SHP77 (cell line): ENCODE measurements around the gene TOX3.

Experiments used
- DNase-seq, 2 experiments: peaks; one replicate each; lab custom pipeline; 2025; lab: John Stamatoyannopoulos, UW

TOX3 gene

DNA sequence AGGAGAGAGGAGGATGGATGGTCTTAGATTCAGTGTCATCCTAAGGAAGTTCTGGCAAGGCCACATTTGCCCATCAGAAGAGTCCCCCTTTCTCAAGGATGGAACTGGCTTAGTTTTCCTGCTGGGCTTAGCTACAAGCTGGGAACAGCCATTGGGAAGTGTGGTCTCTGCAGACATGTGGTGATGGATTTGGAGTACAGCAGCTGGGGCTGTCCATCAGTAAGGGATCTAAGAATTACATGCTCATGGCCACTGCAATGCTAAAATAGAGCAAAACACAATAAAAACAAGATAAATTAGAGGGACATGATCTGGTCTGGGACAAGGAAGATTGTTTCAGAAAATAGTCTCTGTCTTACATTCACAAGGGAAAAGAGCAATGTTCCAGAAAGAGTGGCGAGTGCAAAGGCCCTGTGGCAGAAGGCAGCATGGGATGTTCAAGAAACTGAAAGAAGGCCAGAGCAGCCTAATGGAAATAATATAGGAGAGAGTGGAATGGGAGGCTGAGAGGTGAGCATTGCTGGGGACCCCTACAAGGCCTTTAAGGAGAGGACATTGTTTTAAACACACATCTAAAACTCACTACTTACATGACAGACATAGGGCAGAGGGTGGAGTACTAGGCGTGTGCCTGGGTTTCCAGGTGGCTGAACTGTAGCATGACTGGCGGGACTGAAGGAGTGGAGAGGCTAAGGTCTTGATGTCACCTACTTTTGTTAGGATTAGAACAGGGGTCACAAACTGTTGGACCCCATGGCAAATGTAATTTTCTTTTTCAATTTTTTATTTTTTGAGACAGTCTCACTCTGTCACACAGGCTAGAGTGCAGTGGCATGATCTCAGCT, 17.0 kb upstream of the TOX3 start:
- no peak for DNase-seq

DNA sequence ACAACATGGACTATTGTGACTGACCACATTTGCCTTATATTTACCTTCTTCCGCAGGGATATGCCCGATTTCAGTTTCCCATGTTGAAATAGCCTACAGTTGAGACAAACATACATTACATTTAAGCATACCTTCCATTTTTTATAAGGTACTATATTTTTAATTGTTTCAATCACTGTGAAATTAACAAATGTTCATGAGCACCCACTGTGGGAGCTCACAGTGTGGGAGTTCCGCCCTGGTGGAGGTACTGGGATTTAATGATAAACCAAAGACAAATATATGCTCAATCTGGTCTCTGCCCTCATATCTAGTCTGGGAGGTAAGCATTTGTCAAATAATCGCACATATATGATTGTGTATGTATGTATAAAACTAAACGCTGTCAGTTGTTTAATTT, 15.8 kb upstream of the TOX3 start:
- DNase-seq: no peak

DNA sequence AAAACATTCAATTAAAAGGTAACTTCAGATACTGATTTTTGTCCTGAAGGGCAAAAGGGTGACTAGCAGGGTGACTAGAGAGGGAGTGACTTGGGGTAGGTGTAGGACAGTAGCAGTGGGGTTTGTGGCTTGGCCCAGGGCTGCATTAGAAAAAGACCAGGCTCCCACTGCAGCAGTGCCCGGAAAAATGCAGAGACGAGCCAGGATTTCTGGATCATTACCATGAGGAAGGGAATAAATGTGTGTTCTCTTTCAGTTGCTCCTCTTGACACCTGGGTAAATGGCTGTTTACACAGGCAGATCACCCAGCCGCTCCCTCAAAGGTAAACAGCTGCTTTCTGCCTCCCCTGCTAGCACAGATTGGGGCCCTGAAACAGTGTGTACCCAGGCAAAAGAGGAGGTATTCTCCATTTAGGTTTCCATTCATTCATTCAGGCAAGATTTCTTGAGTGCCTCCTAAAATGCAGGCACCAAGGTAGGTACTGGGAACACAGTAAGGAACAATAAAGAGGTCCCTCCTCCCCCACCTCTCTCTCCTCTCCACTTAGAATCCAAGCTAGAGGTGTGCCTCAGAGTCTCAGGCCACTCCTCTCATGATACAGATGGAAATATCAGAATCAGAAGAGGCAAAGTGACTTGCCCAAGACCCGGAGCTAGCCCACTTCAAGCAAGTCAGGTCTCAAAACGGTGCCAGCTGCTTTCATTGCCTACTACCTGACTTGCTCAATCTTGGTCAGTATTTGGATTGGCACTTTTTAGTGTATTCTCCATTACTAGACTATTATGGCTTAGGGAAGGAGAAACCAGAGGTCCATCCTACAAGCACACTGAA, 15.2 kb upstream of the TOX3 start:
- peak; percentile 76 to 91 for DNase-seq

DNA sequence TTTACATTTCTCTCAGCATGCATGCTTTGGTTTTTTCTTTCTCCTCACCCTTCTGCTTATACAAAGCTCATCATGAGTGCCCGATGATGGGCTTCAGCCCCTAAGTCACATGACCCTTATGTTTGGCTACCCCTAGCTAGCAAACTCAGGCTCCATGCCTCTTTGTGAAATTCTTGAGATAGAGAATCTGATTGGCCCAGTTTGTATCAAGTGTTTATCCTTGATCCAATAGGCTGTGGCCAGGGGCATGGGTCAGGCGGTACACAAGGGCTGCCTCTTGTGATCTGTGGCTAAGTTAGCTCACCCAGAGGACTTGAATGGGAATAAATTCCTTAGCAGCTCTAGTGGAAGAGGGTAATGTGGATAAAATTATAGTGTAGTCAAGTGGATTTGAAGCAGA, 11.5 kb upstream of the TOX3 start:
- no peak for DNase-seq

DNA sequence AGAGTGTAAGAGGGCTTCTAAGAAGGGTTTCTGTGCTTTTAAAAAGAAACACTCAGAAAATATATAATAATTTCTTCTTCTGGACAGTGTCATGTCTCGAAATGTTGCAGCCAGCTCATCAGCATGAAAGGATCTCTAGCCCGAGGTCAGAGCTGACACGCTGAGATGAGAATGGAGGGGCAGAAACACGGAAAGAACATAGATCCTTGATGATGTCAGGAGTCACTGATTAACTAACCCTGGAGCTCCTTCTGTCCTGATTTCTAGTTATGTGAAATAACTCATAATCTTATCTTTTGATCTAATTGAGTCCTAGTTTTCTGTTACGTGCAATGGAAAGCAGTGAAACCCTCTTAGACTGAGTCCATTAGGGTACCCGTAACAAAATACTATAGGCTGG, 10.3 kb upstream of the TOX3 start:
- DNase-seq: no peak

DNA sequence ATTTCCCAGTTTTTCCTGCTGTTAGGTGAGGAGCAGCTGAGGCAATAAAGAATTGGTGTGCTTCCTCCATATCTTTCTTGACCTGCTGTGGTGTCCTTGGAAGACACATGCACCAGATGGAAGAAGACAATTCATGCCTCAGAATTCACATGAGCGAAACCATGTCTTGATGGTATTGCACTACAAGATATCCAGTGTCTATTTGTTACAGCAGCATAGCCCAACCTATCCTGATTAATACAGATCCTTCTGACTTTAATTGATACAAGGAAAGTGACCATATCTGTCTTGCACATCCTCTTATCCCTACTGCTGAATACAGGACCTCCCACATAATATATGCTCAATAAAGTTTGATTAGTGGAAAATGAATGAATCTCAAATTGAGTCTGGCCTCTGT, 9.1 kb upstream of the TOX3 start:
- no peak for DNase-seq

DNA sequence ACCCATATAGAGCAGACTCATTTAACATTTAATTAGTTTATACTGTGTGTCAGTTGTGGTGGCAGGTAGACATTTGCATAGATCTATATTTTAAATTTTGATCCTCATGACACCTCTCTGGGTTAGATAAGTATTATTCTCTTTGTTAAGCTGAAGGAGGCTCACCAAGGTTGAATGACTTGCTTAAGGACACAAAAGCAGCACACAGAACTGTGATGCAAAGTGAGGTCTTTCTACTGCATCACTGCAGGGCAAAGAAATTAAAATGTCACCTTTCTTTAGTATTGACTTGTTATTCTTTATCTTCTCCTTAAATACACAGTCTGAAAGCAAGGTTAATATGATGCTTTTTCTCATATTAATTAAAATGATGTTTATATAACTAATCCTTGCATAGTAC, 8.6 kb upstream of the TOX3 start:
- DNase-seq: no peak

DNA sequence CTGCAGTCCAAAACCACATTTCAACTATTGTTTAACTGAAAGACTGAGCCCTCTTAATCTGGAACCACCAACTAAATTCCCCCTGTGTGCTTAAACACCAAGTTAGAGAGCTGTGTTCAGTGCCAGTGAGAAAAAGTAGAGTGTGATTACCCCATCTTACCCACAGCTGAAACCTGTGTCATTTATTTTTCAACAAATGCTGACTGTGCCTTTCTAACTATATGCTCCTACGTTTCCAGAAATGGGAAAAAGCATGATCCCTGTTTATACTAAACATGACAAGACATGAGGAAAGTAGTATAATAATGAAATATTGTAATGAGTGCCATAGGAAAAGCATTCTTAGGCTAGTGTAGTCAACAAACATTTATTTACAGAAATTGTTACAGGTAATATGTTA, 7.4 kb upstream of the TOX3 start:
- no peak for DNase-seq

DNA sequence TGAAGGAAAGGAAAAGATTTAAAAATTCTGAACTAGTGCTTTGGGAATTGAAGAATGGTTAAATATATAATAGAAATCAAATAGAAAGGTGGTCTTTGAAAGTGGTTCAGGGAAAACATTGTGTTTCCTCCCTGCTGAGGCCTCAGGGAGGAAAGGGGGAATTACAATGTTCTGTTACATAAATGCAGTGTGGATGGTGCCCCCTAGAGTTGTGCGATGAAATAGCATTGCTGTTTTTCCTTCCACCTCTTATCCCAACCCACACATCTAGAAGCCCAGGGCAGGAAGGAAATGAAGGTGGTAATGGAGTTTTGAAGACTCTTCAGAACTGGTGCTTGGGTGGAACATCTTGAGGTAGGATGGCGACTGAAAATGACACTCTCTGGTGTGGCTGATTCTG, 6.4 kb upstream of the TOX3 start:
- no peak for DNase-seq

DNA sequence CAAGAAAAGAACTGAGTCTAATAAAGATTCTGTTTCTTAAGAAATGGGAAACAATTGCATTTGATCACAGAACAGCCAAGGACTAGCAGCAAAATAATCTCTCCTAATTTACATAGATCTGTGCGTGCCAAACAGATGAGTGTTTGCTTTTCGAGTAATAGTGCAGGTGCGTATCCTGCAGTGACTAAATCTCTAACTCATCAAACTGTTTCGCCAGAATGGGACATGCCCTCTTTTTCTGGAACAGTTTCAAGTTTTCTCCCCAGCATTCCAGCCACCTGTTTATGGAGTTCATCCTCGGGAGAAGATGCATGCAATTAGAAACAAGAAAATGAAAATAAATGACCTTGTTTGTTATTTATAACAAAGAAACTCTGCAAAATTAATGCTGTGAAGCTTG, 5.7 kb upstream of the TOX3 start:
- DNase-seq: peak; percentile 88 to 90

DNA sequence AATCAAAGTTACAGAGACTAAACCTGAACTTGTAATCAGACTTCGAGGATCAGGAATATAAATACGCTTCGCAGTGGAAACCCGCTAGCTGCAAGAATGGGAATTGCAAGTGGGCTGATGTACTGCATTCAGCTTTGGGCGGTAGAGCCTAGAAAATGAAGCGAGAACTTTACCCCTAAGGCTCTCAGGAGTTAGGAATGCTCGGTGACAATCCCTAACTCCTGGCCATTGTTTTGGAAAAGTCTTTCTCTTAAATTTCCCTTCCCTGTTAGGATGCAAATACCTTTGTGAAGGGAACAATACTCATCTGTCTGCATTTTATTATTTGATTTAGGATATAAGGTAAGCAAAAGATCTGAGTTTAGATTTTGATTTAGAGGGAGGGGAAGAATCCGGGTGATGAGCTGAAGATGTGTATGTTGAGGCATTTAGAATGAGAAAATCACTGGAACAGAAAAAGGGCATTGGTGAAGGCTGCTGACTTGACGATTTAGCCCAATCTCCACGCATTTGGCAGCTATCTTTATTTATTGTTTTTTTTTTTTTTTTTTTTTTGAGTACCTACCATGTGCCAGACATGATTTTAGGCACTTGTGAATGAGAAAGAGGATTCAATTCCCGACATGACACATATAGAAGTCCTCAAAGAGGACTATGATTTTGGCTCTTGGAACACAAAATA, 2.2 kb upstream of the TOX3 start:
- DNase-seq: no peak

DNA sequence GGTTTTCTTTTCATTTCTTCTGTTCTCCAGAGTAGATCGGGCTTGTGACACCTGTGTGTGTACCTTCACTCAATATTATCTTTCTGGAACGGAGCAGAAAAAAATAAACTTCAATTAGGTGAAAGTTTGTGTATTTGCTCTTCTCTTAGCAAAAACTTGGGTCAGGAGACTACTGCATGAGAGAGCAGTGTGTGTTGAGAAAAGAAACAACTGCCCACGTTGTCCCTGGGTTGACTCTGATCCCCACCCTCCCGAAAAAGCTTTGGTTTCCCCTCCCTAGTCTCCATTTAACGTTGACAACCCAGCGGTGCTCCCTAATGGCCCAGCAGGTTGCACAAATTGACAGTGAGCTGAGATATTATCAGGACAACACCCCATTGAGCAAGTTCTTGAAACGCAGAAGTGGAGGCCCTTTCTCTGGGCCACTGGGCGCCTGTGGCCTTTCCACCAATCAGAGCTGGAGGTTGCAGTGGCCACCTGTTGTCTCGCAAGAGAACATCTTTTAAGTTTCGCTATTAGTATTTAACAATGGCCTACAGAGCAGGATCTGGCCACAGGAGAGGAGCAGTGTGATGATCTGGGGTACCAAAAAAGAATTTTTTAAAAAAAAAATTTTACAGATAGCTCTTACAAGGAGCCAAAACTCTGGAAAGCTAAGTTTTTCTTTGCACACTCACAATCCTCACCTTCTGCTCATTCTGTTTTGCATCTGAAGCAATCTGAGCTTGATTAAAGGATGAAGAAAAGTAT, 1.5 kb upstream of the TOX3 start:
- no peak for DNase-seq

DNA sequence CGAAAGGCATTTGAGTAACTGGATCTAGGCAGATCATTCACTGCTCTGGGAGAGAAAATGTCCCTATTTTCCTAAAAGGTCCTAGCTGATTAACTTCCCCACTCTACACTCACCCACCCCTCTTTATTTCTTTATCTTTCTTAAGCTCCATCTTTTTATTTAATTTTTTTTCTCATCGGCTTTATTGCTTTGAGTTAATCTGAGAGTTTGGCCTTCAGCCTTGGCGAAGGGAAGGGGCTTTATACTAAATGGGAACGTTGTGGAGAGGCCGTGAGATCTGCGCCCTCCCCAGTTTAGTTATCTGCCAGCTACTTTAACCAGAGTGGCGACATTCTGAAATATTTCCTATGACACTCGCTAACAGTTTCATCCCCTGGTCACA, 882 bp upstream of the TOX3 start:
- no peak for DNase-seq

DNA sequence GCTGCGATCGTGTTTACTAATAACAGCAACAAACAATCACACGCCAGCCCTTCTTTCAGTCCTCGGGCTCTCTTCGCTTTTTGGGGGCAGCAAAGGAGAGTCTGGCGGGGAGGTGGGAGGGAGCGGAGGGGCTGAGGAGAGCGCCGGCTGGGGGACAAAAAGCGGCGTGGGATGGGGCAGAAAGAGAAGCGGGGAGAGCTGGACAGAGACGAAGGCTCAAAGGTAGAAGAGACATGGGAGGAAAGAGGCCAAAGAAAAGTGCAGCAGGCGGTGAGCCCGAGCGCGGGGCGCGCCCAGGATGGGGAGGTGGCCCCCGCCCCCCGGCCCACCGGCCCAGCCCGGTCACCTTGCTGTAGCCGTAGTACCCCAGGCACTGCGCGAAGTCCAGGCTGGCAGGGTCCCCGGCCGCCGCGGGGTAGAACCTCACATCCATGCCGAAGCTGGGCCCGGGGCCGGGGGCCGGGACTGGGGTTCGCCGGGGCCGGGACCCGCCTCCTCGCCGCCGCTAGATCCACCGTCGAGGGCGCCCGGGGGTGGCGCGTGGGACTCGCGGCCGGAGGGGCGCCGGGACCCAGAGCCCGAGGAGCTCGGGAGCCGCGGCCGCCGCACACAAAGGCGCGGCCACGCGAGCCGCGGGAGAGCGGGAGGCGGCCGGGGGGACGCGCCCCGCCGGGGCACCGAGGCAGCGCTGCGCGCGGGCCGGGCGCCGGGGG, 496 bp downstream of the TOX3 start:
- no peak for DNase-seq

DNA sequence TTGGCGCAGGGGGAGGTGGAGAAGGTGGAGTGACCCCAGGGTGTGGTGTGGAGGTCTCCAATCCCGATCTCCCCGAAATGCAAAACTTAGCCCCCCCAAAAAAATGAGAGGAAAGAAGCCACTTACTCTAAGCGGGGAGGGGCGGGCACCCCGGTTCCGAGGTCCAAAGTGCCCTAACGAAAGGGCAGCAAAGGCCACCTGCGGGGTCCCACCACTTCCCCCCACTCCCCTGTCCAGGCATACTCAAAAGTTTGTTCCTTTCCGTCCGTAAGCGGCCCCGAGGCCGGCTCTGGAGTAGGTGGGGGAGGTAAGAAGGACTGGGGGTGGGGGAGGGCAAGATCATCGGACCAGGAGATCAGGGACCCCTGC, 1.1 kb downstream of the TOX3 start:
- DNase-seq: no peak

DNA sequence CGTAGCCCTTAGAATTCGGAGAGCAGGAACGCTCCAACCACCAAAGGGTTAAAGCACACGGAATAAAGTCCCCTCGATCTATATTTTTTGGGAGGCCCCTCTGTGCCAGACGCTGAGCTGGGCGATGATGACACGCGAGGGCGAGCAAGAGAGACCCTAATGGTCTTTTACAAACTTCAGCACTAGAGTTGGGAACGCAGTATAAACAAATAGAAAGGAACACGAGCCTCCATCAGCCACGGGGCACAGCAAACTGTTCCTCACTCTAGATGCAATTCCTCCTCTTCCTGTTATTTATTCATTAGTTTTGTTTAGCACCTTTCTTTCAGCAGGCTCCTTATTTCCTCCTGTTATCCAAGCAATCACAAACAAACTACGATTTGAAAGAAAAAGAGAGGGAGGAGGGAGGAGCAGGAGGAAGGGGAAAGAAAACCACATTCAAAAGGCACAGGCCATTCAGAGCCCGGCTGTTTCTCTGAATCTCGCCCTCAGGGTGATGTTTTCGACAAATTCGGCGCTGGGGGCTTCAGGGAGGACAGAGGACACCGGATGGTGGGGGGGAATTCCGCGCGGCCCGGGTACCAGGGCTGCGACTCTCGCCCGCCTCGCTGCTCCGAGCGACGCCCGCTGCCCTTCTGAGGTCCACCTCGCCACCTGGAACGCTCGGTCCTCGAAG, 1.6 kb downstream of the TOX3 start:
- no peak for DNase-seq

DNA sequence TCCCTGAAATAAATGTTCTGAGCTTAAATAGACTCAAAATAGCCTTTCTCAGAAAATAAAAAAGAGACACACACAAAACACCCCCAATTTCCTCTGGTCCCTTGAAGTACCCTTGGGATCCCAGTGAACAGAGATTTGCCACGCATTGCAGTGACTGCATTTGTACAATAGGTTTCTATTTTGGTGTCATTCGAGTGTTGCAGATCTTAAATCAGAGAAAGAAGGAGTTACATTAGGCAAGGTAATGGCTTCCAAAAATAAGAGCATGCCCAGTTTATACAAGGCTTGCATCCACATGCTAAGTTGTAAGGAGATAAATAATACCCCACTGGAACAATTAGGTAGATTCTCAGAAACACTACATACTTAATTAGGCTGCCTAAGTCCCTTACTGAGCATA, 2.2 kb downstream of the TOX3 start:
- no peak for DNase-seq

DNA sequence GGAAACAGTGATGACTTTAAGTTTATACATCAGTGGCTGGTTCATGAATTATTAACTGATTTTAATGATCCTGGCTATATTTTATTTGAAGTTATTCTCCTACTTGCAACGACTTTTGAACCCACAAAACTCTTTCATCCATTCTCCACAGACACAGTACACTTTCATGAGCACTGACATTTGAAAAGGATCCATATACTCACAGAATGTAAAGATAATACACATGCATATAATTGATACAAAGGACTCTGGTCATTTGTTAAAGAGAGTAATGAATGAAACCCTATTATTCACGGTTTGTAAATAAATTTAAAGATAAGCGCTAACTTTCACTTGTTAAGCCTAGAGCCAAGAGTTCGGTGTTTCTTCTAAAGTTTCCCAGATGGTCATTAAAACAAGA, 3.3 kb downstream of the TOX3 start:
- no peak for DNase-seq

DNA sequence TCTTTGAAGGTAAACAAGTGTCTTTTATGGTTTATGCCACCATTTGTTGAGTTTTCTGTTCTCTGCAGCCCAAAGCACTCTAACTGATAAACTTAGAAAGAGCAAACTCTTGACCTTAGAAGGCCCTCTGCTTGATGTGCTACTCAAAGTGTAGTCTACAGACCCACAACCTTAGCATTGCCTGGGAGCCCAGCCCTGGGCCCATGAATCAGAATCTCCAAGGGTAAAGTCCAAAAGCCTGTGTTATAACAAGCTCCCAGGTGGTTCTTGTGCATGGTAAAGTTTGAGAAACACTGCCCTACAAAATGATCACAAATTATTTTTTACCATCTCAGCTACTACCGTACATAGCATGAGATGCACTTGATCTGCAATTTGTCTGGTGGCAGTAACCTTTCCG, 6.0 kb downstream of the TOX3 start:
- DNase-seq: no peak

DNA sequence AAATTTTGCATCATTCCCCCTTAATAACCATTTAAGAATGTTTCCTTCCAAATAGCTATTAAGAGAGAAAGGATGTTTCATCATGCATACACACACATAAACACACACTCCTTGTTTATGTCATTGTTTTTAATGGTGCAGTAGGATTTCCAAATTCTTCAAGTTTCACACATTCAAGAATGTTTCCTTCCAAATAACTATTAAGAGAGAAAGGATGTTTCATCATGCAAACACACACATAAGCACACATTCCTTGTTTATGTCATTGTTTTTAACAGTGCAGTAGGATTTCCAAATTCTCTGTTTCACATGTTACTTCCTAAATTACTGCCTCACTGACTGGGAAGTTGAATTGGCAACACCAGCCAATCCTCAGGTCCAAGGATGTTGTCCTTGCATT, 7.8 kb downstream of the TOX3 start:
- no peak for DNase-seq

DNA sequence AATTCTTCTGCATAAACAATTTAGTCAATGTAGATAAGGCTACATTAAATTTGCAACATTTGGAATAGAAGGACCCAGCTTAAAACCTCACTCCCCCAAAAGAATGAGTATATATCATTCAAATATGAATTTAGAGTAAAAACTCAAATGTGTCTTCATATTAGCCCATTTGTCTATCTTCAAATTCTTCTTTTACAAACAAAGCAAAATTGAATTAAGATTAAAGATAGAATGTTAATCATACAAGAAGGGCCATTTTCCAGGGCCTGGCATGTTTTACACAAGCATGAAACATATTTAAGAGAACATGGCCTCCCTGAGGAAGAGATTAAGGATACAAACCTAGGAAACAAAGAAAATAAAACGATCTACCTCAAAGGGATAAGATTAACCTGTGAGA, 8.4 kb downstream of the TOX3 start:
- DNase-seq: no peak
